ENCODE measurements around the gene BORCS6.

The BORCS6 gene

DNA sequence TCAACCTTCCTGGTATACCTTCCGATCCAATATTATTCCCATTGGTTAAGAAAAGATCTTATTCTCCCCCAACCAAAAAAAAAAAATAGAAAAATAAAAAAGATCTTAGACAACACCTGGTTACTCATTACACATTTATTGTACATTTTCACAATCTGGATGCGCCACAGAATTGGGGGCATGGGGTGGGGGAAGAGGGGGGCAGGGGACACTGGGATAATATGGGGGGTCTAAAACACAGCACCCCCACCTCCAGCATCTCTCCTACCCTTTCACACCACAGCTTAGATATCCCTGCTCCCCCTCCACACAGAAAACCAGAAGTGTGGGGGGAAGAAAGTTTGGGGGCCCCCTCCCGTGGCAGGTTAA is 31.0 kb downstream of the BORCS6 start:
- TF ChIP-seq, protein P1, sequence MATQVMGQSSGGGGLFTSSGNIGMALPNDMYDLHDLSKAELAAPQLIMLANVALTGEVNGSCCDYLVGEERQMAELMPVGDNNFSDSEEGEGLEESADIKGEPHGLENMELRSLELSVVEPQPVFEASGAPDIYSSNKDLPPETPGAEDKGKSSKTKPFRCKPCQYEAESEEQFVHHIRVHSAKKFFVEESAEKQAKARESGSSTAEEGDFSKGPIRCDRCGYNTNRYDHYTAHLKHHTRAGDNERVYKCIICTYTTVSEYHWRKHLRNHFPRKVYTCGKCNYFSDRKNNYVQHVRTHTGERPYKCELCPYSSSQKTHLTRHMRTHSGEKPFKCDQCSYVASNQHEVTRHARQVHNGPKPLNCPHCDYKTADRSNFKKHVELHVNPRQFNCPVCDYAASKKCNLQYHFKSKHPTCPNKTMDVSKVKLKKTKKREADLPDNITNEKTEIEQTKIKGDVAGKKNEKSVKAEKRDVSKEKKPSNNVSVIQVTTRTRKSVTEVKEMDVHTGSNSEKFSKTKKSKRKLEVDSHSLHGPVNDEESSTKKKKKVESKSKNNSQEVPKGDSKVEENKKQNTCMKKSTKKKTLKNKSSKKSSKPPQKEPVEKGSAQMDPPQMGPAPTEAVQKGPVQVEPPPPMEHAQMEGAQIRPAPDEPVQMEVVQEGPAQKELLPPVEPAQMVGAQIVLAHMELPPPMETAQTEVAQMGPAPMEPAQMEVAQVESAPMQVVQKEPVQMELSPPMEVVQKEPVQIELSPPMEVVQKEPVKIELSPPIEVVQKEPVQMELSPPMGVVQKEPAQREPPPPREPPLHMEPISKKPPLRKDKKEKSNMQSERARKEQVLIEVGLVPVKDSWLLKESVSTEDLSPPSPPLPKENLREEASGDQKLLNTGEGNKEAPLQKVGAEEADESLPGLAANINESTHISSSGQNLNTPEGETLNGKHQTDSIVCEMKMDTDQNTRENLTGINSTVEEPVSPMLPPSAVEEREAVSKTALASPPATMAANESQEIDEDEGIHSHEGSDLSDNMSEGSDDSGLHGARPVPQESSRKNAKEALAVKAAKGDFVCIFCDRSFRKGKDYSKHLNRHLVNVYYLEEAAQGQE (IDR thresholded peaks at IDR 0.05; ENCODE audit: insufficient read depth in 1 of 2, low read depth in 2 of 2, low read length in 2 of 2), result no peak
- no peak for TF ChIP-seq FOXP2 (optimal IDR thresholded peaks at IDR 0.05; ENCODE audit: borderline replicate concordance, extremely low read depth, extremely low read length, insufficient read depth)
- no peak for TF ChIP-seq TAF1 (IDR thresholded peaks at IDR 0.05; ENCODE audit: borderline replicate concordance, insufficient read depth, low read length)
- no peak for TF ChIP-seq POLR2AphosphoS5 (IDR thresholded peaks at IDR 0.05; ENCODE audit: low read depth, low read length)
- TF ChIP-seq SIN3A (IDR thresholded peaks at IDR 0.05; ENCODE audit: borderline replicate concordance, insufficient read depth, low read length), result no peak

DNA sequence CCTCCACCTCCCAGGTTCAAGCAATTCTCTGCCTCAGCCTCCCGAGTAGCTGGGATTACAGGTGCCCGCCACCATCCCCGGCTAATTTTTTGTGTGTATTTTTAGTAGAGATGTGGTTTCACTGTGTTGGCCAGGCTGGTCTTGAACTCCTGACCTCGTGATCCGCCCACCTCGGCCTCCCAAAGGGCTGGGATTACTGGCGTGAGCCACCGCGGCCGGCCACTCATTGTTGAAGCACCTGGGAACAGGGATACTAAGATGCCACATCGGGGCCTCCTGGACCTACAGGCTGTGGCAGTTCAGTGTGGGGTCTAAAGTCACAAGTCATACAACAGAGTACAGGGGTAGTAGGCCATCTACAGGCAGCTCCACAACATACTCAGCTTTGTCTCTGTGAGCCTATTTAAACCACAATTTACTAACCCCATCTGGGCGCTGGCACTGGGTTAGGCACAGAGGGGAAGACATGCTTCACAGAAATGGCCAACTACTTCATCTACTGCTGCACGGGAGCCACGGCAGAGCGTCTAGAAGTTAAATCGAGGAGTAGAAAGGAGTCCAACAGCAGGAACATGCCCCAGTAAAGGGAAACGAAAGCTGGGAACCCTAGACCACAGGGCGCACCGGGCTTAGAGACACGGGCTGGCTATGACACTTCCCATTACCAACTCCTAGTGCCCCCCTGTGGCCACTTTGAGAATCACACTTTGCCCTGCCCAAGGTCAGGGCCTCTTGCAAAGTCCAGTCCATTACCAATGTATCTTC is 31.5 kb downstream of the BORCS6 start:
- TF ChIP-seq TAF1 (IDR thresholded peaks at IDR 0.05; ENCODE audit: borderline replicate concordance, insufficient read depth, low read length) (no peak), SIN3A (IDR thresholded peaks at IDR 0.05; ENCODE audit: borderline replicate concordance, insufficient read depth, low read length) (peak; percentile 70; the same call in 1 of the 2 replicates), FOXP2 (optimal IDR thresholded peaks at IDR 0.05; ENCODE audit: borderline replicate concordance, extremely low read depth, extremely low read length, insufficient read depth) (no peak)

DNA sequence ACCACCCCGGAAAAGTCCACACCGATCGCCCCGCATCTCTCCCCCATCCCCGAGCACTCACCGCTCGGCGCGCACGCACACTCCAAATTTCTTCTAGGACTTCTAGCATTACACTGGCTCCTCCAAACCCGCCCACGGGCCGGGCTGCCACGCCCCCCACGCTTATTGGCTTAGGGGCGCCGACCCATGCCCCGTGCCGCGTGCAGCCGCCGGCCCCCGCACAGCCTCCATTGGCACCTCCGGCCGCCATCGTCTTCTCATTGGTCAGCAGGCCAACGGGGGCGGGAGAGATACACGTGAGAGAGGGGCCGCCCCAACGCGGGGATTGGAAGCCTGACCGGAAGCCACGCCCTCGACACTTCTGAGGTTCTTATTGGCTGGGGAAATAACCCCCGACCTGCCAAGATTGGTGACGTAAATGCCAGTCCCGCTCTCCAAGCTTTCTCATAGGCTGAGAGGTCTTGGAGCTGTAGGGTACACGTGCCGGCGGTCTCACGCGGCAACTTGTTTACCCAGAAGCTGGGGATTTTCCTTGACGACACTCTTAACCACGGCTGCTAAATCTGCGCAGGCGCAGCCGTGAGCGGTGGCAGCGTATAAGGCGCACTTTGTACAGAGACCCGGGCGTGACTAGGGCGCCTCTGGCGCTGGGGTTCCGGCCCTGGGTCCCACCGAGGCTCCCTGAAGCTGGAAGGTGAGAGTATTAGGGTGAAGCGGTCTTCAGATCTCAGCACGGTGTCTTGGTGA is 33.6 kb downstream of the BORCS6 start:
- TF ChIP-seq, protein P1 (IDR thresholded peaks at IDR 0.05; ENCODE audit: insufficient read depth in 1 of 2, low read depth in 2 of 2, low read length in 2 of 2), result no peak; a peak in 1 of 4 replicates
- TF ChIP-seq POLR2AphosphoS5 (IDR thresholded peaks at IDR 0.05; ENCODE audit: low read depth, low read length) (no peak; the same call in 1 of the 2 replicates), SIN3A (IDR thresholded peaks at IDR 0.05; ENCODE audit: borderline replicate concordance, insufficient read depth, low read length) (peak; percentile 90)

DNA sequence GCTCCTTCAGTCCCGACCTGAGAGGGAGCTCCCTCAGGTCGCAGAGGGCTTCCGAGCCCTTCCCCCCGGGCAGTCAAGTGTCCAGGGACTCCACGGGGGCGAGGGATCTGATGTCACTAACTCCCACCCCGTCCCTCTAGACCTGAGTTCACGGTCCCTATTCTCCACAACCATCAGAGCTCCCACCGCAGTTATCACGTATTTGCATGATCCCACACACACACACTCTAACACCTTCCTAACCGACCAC is 34.1 kb downstream of the BORCS6 start:
- no peak for TF ChIP-seq POLR2AphosphoS5 (IDR thresholded peaks at IDR 0.05; ENCODE audit: low read depth, low read length)
- TF ChIP-seq, protein P1 (IDR thresholded peaks at IDR 0.05; ENCODE audit: insufficient read depth in 1 of 2, low read depth in 2 of 2, low read length in 2 of 2), result no peak
- no peak for TF ChIP-seq SIN3A (IDR thresholded peaks at IDR 0.05; ENCODE audit: borderline replicate concordance, insufficient read depth, low read length)
- TF ChIP-seq TAF1 (IDR thresholded peaks at IDR 0.05; ENCODE audit: borderline replicate concordance, insufficient read depth, low read length), result no peak
- TF ChIP-seq FOXP2 (optimal IDR thresholded peaks at IDR 0.05; ENCODE audit: borderline replicate concordance, extremely low read depth, extremely low read length, insufficient read depth), result no peak

DNA sequence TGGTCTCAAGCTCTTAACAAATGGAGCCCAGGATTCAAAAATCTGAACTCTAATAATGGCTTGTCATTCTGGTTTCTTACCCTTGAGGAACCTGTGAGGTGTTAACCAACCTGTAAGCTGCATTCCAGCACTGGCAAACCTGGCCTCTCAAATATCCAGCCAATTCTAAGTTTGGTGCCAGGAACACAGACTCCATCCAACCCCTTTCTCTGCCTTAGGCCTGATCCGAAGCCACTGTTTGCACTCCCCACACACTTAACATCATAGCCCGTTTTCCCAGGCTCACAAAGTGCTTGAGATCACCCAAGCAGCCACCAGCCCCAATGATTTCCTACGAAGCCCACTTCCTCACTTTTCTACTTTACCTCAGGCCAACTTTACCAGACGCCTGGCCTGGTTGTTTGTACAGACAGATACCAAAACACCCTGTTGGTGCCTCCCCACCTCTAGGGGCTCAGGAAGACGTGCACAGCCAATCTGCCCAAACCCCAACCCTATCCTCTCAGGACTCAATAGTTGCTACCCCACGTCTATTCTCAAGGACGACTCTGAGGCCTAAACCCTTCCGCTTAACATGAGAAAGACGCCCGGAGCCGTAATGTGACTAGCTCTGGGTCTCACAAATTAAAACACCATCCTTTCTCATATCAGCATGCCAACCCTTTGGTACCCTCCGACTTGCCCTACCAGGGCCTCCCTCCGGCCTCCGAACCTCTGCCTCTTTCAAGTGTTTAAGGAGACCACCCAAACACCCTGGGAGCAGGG is 34.6 kb downstream of the BORCS6 start:
- no peak for TF ChIP-seq FOXP2 (optimal IDR thresholded peaks at IDR 0.05; ENCODE audit: borderline replicate concordance, extremely low read depth, extremely low read length, insufficient read depth)
- no peak for TF ChIP-seq TAF1 (IDR thresholded peaks at IDR 0.05; ENCODE audit: borderline replicate concordance, insufficient read depth, low read length)
- TF ChIP-seq POLR2AphosphoS5 (IDR thresholded peaks at IDR 0.05; ENCODE audit: low read depth, low read length), result no peak
- TF ChIP-seq, protein P1 (IDR thresholded peaks at IDR 0.05; ENCODE audit: insufficient read depth in 1 of 2, low read depth in 2 of 2, low read length in 2 of 2), result no peak
- no peak for TF ChIP-seq SIN3A (IDR thresholded peaks at IDR 0.05; ENCODE audit: borderline replicate concordance, insufficient read depth, low read length)

Data from PFSK-1 (cell line).